BJ (cell line): ENCODE measurements around the gene NADK2. TPM values are rescaled to one million over a fixed set of nuclear protein-coding genes. Genes with fewer than 3 reads are reported as not detected.

ENCODE experiments used
- CTCF ChIA-PET: fragments of 350-600 bp; formaldehyde crosslinking; extraction: SDS; loops from one replicate; lab custom pipeline; 2021; ENCODE audit warnings: antibody characterized with exemption, inconsistent platforms; lab: Yijun Ruan, JAX
- POLR2A ChIA-PET: fragments of 300-600 bp; sonication (Branson Sonifier 250); formaldehyde crosslinking; extraction: SDS; loops from one replicate; lab custom pipeline; 2021; ENCODE audit warnings: antibody characterized with exemption; lab: Charles Lee
- DNase-seq: peaks from one replicate; pipeline ENCODE4 v3.0.0-alpha.2; 2011; ENCODE audit warnings: low read depth
- H3K27me3 ChIP-seq: 2 replicates; pipeline ENCODE4 v1.6.0; 2011; ENCODE audit warnings: low read length; ENCODE audit not compliant: control insufficient read depth, insufficient read depth
- H3K36me3 ChIP-seq: 2 replicates; pipeline ENCODE4 v1.5.1; 2011; ENCODE audit warnings: low read length; ENCODE audit not compliant: control insufficient read depth, insufficient read depth
- H3K4me3 ChIP-seq: 2 replicates; pipeline ENCODE4 v1.5.1; 2011; ENCODE audit warnings: low read depth, mild to moderate bottlenecking, control low read depth, low read length
- CTCF ChIP-seq: IDR thresholded peaks from 2 replicates; pipeline ENCODE4 v1.5.1; 2011; ENCODE audit warnings: low read depth, mild to moderate bottlenecking, control low read depth, inconsistent platforms, low read length, moderate library complexity; ENCODE audit not compliant: insufficient read depth
- polyA plus RNA-seq: library from polyadenylated mRNA; depleted of rRNA; stranded (reverse); fragments of >200 nt; gene quantifications from 2 replicates; pipeline ENCODE4 v1.2.3, GENCODE V29; 2011

NADK2 gene
- polyA plus RNA-seq, 1 experiment: 7.2 TPM

DNA sequence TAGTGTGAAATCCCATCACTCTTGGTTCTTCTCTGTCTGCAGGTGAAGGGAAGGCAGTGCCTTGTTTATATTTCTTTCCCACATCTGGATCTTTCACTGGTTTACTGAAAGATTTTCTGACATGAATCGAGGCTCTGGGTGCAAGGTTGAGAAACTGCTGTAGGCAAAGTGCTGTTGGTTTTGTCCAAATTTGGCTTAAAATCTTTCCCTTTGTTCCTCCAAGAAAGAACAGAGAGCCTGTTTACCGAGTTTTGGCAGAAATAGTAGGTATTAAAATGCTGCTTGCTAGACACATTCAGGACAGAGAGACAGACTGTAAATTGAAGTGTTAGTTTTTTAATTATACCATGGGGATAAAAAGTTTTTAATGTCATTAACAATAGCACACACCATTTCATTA lies 68.3 kb downstream of the NADK2 start:
- ChIA-PET CTCF (no interaction called here), POLR2A (no interaction called here)
- Histone ChIP-seq H3K27me3 (no peaks in the 10 kb centered on the region), H3K36me3 (peaks cover 9% of the 10 kb centered on the region), H3K4me3 (no peak overlapping the region)
- DNase-seq: no peak
- TF ChIP-seq CTCF: no peak

DNA sequence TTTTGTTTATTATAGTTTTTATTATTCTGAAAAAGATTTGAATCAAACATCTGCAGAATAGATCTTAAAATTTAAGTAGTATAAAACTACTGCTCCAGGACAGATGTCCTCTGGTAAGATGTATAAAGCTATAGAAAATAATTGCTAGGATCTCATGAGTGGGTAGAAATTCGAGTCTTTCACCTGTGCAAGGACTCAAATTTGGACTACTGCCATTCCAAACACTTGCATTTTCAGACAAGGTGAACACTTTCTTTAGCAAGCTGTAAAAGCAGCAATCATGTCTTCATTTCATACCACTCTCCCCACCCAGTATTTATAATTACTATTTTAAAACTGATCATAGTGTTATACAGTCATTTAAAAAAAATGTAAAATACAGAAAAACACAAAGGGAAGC lies 69.1 kb downstream of the NADK2 start:
- no peak overlapping the region for H3K4me3 ChIP-seq
- no peaks in the 10 kb centered on the region for H3K27me3 ChIP-seq
- peaks cover 15% of the 10 kb centered on the region for H3K36me3 ChIP-seq
- CTCF ChIA-PET: interaction anchor here (0.6 kb wide), 1 partner anchor 28 kb away, joined by 4 read pairs; no protein-coding TSS in a partner anchor
- POLR2A ChIA-PET: no interaction called here
- TF ChIP-seq CTCF: no peak
- no peak for DNase-seq

DNA sequence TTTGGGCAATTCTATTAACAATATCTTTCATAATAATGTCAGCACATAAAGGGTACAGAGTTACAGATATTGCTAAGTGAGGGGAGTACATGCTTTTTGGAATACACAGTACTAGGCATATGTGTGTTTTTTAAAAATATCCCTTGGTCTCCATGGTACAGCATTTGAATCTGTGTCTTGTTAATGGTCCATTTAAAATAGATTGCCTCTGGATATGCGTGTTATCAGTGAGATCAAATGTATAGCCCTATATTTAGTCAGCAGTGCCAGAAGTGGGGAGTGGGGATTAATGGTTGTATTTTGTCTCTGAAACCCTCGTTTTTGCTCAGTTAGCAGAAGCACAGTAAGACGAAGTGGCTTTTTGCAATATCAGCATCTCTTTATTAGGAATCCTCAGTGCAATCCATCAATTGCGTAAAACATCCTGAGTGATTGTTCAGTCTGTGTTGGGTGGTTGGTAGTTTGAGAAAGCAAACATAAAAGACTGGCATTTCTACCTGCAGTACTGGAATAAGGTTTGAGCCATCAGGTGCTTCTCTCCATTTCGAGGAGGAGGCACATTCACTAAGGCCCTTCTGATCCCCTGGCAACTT lies 70.8 kb downstream of the NADK2 start:
- TF ChIP-seq CTCF: no peak
- H3K36me3 ChIP-seq: peaks cover 19% of the 10 kb centered on the region
- H3K27me3 ChIP-seq: no peaks in the 10 kb centered on the region
- ChIA-PET CTCF (no interaction called here), POLR2A (no interaction called here)
- no peak for DNase-seq
- H3K4me3 ChIP-seq: no peak overlapping the region

GRCh38 chr5:36168737-36169136 lies 73.0 kb downstream of the NADK2 start:
- peaks cover 22% of the 10 kb centered on the region for H3K36me3 ChIP-seq
- TF ChIP-seq CTCF: no peak
- H3K27me3 ChIP-seq: no peaks in the 10 kb centered on the region
- POLR2A ChIA-PET: no interaction called here
- no peak for DNase-seq
- no peak overlapping the region for H3K4me3 ChIP-seq
- CTCF ChIA-PET: no interaction called here

DNA sequence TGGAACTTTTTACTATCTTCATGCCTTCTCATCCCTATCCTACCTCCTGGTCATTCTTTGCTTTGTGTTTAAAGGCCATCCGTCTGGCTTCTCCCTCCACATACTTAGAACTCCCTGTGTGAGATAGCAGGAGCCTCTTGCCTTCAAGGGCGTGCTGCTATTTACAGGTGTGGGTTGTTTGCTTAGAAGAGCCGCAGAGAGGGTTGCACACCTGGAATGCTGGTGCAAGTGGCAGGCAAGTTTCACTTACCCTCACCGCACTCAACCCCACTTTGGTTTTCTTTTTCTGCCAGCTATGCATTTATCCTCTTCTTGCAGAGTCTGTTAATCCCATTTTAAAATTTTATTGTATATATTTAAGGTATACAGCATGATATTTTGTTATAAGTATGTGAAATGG lies 77.3 kb downstream of the NADK2 start:
- no peaks in the 10 kb centered on the region for H3K27me3 ChIP-seq
- no peak overlapping the region for H3K4me3 ChIP-seq
- H3K36me3 ChIP-seq: peaks cover 25% of the 10 kb centered on the region
- no peak for TF ChIP-seq CTCF
- DNase-seq: no peak
- POLR2A ChIA-PET: no interaction called here
- CTCF ChIA-PET: interaction anchor here (0.8 kb wide), 1 partner anchor 14 kb away, joined by 4 read pairs; no protein-coding TSS in a partner anchor
